Sigmoid colon (tissue), 4 donors: ENCODE data around the gene SLC4A7.

Experiments
- EP300 ChIP-seq, 4 donors: sonication (generic); formaldehyde crosslinking; IDR thresholded peaks; one replicate each; pipeline ENCODE4 v1.6.1; 2017; ENCODE audit warnings: antibody characterized with exemption in 4 of 4
- POLR2AphosphoS5 ChIP-seq, 4 donors: sonication (generic); formaldehyde crosslinking; IDR thresholded peaks; one replicate each; pipeline ENCODE4 v1.6.1; 2017; ENCODE audit warnings: antibody characterized with exemption in 4 of 4
- TF ChIP-seq, protein P1 (sequence below), 4 experiments: fragments of 450-650 bp in 3 of 4; fragments of 200-600 bp in 1 of 4; IDR thresholded peaks; one replicate each; pipeline ENCODE4 v1.5.1; 2016 to 2019; ENCODE audit warnings: antibody characterized with exemption in 4 of 4, mild to moderate bottlenecking in 3 of 4, moderate library complexity in 2 of 4

DNA sequence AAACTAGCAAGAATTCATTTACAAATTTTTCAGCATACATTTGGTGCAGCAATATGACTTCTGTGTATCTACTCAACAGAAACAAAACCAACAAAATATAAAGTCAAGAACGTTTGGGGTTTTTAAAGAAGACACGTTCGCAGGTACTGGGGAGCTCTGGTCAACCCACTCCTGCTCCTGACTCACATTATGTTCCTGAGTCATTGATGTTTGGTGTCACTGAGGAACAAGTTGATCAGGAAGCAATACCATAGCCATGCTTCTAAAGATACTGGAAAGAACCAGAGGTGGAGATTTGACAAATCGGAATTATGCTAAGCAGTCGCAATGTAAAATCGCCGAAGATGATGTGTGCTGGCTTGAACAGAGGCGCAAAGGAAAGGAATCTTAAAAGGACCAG lies 22.0 kb downstream of the SLC4A7 start:
- TF ChIP-seq EP300 (IDR thresholded peaks at IDR 0.05) (no peak), POLR2AphosphoS5 (IDR thresholded peaks at IDR 0.05) (no peak)
- TF ChIP-seq, protein P1, sequence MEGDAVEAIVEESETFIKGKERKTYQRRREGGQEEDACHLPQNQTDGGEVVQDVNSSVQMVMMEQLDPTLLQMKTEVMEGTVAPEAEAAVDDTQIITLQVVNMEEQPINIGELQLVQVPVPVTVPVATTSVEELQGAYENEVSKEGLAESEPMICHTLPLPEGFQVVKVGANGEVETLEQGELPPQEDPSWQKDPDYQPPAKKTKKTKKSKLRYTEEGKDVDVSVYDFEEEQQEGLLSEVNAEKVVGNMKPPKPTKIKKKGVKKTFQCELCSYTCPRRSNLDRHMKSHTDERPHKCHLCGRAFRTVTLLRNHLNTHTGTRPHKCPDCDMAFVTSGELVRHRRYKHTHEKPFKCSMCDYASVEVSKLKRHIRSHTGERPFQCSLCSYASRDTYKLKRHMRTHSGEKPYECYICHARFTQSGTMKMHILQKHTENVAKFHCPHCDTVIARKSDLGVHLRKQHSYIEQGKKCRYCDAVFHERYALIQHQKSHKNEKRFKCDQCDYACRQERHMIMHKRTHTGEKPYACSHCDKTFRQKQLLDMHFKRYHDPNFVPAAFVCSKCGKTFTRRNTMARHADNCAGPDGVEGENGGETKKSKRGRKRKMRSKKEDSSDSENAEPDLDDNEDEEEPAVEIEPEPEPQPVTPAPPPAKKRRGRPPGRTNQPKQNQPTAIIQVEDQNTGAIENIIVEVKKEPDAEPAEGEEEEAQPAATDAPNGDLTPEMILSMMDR (IDR thresholded peaks at IDR 0.05): no peak
